HCT116 (cell line): ENCODE data around the gene SPAM1. TPM values are rescaled to one million over a fixed set of nuclear protein-coding genes. Genes with fewer than 3 reads are reported as not detected.

Source experiments
- ATAC-seq: fragments of 200-7000 bp; cut with Tn5 transposase; 2 replicates; pipeline ENCODE4 v1.9.1; 2020; ENCODE audit warnings: mild to moderate bottlenecking, moderate library complexity
- BruUV-seq: library from RNA; stranded (reverse); fragments of 400-500 nt; replicated peaks from 2 replicates; lab custom pipeline; 2021; lab: Mats Ljungman, UMichigan
- CTCF ChIA-PET: fragments of 300-600 bp; sonication (Branson Sonifier 250); formaldehyde crosslinking; loops from one replicate; lab custom pipeline; 2021; ENCODE audit warnings: antibody characterized with exemption; lab: Charles Lee
- POLR2A ChIA-PET: fragments of 300-600, 350-600 bp; sonication (Branson Sonifier 250); formaldehyde crosslinking; loops from one replicate; lab custom pipeline; 2021; ENCODE audit warnings: antibody characterized with exemption; lab: Charles Lee
- RAD21 ChIA-PET, 2 experiments: fragments of 300-600 bp; sonication (Branson Sonifier 250); formaldehyde crosslinking; loops; one replicate each; lab custom pipeline; 2023; ENCODE audit warnings: low total read pairs in 2 of 2; ENCODE audit not compliant: uncharacterized antibody in 2 of 2, unreplicated experiment in 2 of 2, low non-redundant PET in 1 of 2; lab: Charles Lee
- DNase-seq: peaks from one replicate; pipeline ENCODE4 v3.0.0-alpha.2; 2010; ENCODE audit warnings: low read depth, low spot score
- H2AFZ ChIP-seq: fragments of 200-600 bp; shearing (Covaris generic), sonication (generic); 2 replicates; pipeline ENCODE4 v1.6.1; 2017; ENCODE audit warnings: low read depth, mixed run types, mixed read lengths, antibody characterized with exemption, low read length; ENCODE audit not compliant: poor library complexity, severe bottlenecking
- H3K27ac ChIP-seq: 2 replicates; pipeline ENCODE4 v1.5.1; 2012; ENCODE audit warnings: low read depth, low read length
- H3K27me3 ChIP-seq: fragments of 200-600 bp; sonication (generic); 2 replicates; pipeline ENCODE4 v1.6.1; 2016; ENCODE audit warnings: mixed run types, low read length, mixed read lengths; ENCODE audit not compliant: insufficient read depth
- H3K36me3 ChIP-seq, 2 experiments: fragments of 200-500 bp in 1 of 2; fragments of 200-600 bp in 1 of 2; sonication (Bioruptor generic) in 1 of 2; sonication (generic) in 1 of 2; 2 replicates each; pipeline versions ENCODE4 v1.5.1 to v1.6.1; 2014 to 2016; ENCODE audit warnings: low read length in 2 of 2, inconsistent platforms in 1 of 2, mixed read lengths in 1 of 2, mixed run types in 1 of 2; ENCODE audit not compliant: insufficient read depth in 2 of 2, control insufficient read depth in 1 of 2
- H3K4me1 ChIP-seq, 2 experiments: fragments of 200-600 bp in 1 of 2; sonication (generic) in 1 of 2; 2 replicates each; pipeline versions ENCODE4 v1.5.1 to v1.6.1; 2012 to 2017; ENCODE audit warnings: low read length in 2 of 2, inconsistent platforms in 1 of 2, mild to moderate bottlenecking in 1 of 2, mixed read lengths in 1 of 2, mixed run types in 1 of 2, moderate library complexity in 1 of 2; ENCODE audit not compliant: insufficient read depth in 2 of 2, control insufficient read depth in 1 of 2
- H3K4me2 ChIP-seq: fragments of 200-600 bp; sonication (generic); 2 replicates; pipeline ENCODE4 v1.6.1; 2017; ENCODE audit warnings: mixed run types, low read length, mixed read lengths
- H3K4me3 ChIP-seq, 2 experiments: fragments of 200-600 bp in 1 of 2; sonication (generic) in 1 of 2; replicated peaks in 1 of 2; 2 replicates each; pipeline ENCODE4 v1.5.1; 2011 to 2016; ENCODE audit warnings: low read length in 2 of 2, control low read depth in 1 of 2, low read depth in 1 of 2, mild to moderate bottlenecking in 1 of 2, mixed read lengths in 1 of 2, mixed run types in 1 of 2
- H3K79me2 ChIP-seq: fragments of 200-600 bp; sonication (generic); 2 replicates; pipeline ENCODE4 v1.6.1; 2017; ENCODE audit warnings: mild to moderate bottlenecking, mixed run types, low read length, moderate library complexity, mixed read lengths; ENCODE audit not compliant: insufficient read depth
- H3K9ac ChIP-seq: fragments of 200-600 bp; sonication (generic); 2 replicates; pipeline ENCODE4 v1.6.1; 2016; ENCODE audit warnings: low read length, mixed read lengths
- H3K9me2 ChIP-seq: fragments of 200-600 bp; sonication (generic), shearing (Covaris generic); 2 replicates; pipeline ENCODE4 v1.6.1; 2017; ENCODE audit warnings: mixed run types, mild to moderate bottlenecking, moderate library complexity; ENCODE audit not compliant: insufficient read depth
- H3K9me3 ChIP-seq, 2 experiments: fragments of 200-500 bp in 1 of 2; fragments of 200-600 bp in 1 of 2; sonication (Bioruptor generic) in 1 of 2; sonication (generic) in 1 of 2; 2 replicates each; pipeline ENCODE4 v1.6.1; 2014 to 2017; ENCODE audit warnings: low read length in 2 of 2, mixed read lengths in 2 of 2, inconsistent platforms in 1 of 2, low read depth in 1 of 2, mild to moderate bottlenecking in 1 of 2, mixed run types in 1 of 2, moderate library complexity in 1 of 2; ENCODE audit not compliant: control insufficient read depth in 1 of 2, insufficient read depth in 1 of 2
- H4K20me1 ChIP-seq: fragments of 200-600 bp; sonication (generic), shearing (Covaris generic); 2 replicates; pipeline ENCODE4 v1.6.1; 2017; ENCODE audit warnings: mixed run types, mild to moderate bottlenecking, moderate library complexity; ENCODE audit not compliant: insufficient read depth
- CBX3 ChIP-seq: IDR thresholded peaks from 2 replicates; pipeline ENCODE4 v1.6.1; 2012; ENCODE audit warnings: low read depth
- EGR1 ChIP-seq: IDR thresholded peaks from 2 replicates; pipeline ENCODE4 v1.6.1; 2012; ENCODE audit warnings: low read depth
- ELF1 ChIP-seq: IDR thresholded peaks from 2 replicates; pipeline ENCODE4 v1.6.1; 2012; ENCODE audit warnings: low read depth, borderline replicate concordance
- JUND ChIP-seq: IDR thresholded peaks from 2 replicates; pipeline ENCODE4 v1.6.1; 2012
- MAX ChIP-seq: IDR thresholded peaks from 2 replicates; pipeline ENCODE4 v1.6.1; 2012
- POLR2A ChIP-seq: IDR thresholded peaks from 2 replicates; pipeline ENCODE4 v1.7.0; 2011; ENCODE audit warnings: borderline replicate concordance; ENCODE audit not compliant: insufficient read depth, insufficient read length; ENCODE audit errors: extremely low read depth
- POLR2AphosphoS5 ChIP-seq: IDR thresholded peaks from 2 replicates; pipeline ENCODE4 v1.6.1; 2011; ENCODE audit warnings: mild to moderate bottlenecking, low read depth, low read length, moderate library complexity
- SIN3A ChIP-seq: IDR thresholded peaks from 2 replicates; pipeline ENCODE4 v1.6.1; 2012; ENCODE audit warnings: low read depth
- SP1 ChIP-seq: IDR thresholded peaks from 2 replicates; pipeline ENCODE4 v1.6.1; 2012; ENCODE audit warnings: low read depth
- SRF ChIP-seq: IDR thresholded peaks from 2 replicates; pipeline ENCODE4 v1.6.1; 2012; ENCODE audit warnings: low read depth
- YY1 ChIP-seq: IDR thresholded peaks from 2 replicates; pipeline ENCODE4 v1.6.1; 2011; ENCODE audit warnings: low read length, low read depth, moderate library complexity, mild to moderate bottlenecking; ENCODE audit not compliant: insufficient replicate concordance; ENCODE audit errors: extremely low read depth
- ZNF274 ChIP-seq: fragments of 200-500 bp; sonication (Bioruptor generic); IDR thresholded peaks from 2 replicates; pipeline ENCODE4 v1.6.1; 2014; ENCODE audit warnings: mild to moderate bottlenecking, low read depth, low read length, inconsistent platforms
- intact Hi-C: fragments of 100-400 bp; cut with micrococcal nuclease; formaldehyde crosslinking; loops from 2 replicates; pipeline ENCODE4 v1.10.0; 2022
- total RNA-seq: library from RNA; stranded (reverse); gene quantifications from one replicate; pipeline ENCODE4 v1.2.1, GENCODE V29; 2021; ENCODE audit not compliant: unreplicated experiment
- TF ChIP-seq, protein P1 (sequence below), 3 experiments: fragments of 200-600 bp in 1 of 3; sonication (generic) in 1 of 3; IDR thresholded peaks in 2 of 3; conservative IDR thresholded peaks in 1 of 3; 2 replicates each; pipeline ENCODE4 v1.5.1; 2012 to 2017; ENCODE audit warnings: low read depth in 2 of 3, low read length in 2 of 3, antibody characterized with exemption in 1 of 3, borderline replicate concordance in 1 of 3, control low read depth in 1 of 3, mild to moderate bottlenecking in 1 of 3, mixed read lengths in 1 of 3, mixed run types in 1 of 3, moderate library complexity in 1 of 3; ENCODE audit not compliant: insufficient read depth in 1 of 3
- TF ChIP-seq, protein P2 (sequence below): IDR thresholded peaks from 2 replicates; pipeline ENCODE4 v1.6.1; 2012; ENCODE audit warnings: low read depth

SPAM1 gene
- total RNA-seq, 1 experiment from 2014 or later: not detected

DNA sequence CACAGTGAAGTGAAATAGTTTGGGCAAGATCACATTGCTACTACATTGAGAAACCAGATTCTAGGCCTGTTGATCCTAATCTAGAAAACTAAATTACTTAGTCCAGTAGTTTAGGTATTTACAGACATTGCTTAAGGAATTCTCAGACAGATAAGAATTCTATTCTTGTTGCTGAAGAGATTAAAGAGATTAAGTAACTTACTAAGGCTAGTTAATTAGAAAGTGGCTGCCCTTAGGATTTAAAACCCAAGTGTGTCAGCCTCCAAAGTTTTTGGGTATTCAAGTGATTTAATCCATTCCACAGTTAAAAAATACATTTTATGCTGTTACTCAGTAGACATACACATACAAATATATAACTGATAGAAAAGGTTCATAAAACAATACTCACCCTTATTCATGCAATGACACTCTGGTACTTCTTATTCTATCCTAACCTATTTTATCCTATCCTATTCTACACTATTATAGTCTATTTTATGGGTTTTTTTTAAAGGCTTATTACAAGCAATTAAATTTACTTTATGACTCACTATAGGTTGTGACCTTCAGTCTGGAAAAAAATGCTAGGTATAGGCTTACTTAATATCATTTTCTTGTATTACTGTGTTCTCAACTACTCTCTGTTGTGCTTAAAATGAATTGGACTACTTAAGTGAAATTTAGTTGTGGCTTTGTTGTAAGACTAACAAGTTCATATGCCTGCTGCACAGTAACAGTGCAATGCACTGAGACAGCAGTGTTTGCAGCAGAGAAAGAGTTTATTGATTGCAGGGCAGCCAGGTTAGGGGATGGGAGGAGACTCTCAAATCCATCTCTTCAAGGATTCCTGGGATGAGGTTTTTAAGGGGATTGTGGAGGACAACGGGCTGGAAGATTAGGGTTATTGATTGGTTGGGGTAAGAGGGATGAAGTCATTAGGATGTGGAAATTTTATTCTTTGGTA is 10.7 kb downstream of the SPAM1 start:
- no TSS peak for BruUV-seq
- no peak overlapping the region for H3K4me3 ChIP-seq
- H3K4me1 ChIP-seq: 0 out of 4 replicates have a peak, but pooled peaks cover 0 to 3% of the 10 kb centered on the region in 2 experiments
- CTCF ChIA-PET: no interaction called here
- RAD21 ChIA-PET: no interaction called here
- no peaks in the 10 kb centered on the region for H4K20me1 ChIP-seq
- no peak overlapping the region for H3K27ac ChIP-seq
- ATAC-seq (no peak), DNase-seq (no peak)
- POLR2A ChIA-PET: no interaction called here
- no peaks in the 10 kb centered on the region for H3K27me3 ChIP-seq
- H3K79me2 ChIP-seq: no peaks in the 10 kb centered on the region
- H3K9me2 ChIP-seq: no peaks in the 10 kb centered on the region
- TF ChIP-seq SP1 (no peak), CBX3 (peak; percentile 83), YY1 (no peak)
- H3K36me3 ChIP-seq: no peaks in the 10 kb centered on the region
- peaks cover 0 to 7% of the 10 kb centered on the region in 2 experiments; a peak in 1 of 4 replicates for H3K9me3 ChIP-seq
- intact Hi-C loops: no loop called here
- no peak overlapping the region for H3K4me2 ChIP-seq
- no peak overlapping the region for H2AFZ ChIP-seq
- no peak overlapping the region for H3K9ac ChIP-seq

DNA sequence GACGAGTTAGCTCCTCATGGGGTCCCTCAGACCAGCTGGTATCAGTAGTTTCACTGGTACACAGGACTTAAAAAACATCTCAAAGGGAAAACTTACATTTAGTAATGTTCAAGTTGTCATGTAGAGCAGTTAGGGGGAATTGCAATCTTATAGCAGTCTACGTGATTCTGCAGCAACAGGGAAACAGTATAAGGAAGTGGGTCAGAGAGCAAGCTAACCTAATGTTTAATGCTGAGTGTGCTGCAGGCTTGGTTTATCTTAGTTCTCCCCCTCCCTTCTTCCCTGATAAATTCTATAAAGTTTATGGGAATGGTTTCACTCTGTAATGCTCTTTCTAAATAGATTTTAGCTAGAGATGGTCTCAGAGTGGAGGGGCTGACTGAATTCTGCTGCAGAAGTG is 11.3 kb downstream of the SPAM1 start:
- H3K9ac ChIP-seq: no peak overlapping the region
- TF ChIP-seq, protein P1, sequence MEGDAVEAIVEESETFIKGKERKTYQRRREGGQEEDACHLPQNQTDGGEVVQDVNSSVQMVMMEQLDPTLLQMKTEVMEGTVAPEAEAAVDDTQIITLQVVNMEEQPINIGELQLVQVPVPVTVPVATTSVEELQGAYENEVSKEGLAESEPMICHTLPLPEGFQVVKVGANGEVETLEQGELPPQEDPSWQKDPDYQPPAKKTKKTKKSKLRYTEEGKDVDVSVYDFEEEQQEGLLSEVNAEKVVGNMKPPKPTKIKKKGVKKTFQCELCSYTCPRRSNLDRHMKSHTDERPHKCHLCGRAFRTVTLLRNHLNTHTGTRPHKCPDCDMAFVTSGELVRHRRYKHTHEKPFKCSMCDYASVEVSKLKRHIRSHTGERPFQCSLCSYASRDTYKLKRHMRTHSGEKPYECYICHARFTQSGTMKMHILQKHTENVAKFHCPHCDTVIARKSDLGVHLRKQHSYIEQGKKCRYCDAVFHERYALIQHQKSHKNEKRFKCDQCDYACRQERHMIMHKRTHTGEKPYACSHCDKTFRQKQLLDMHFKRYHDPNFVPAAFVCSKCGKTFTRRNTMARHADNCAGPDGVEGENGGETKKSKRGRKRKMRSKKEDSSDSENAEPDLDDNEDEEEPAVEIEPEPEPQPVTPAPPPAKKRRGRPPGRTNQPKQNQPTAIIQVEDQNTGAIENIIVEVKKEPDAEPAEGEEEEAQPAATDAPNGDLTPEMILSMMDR (IDR thresholded peaks at IDR 0.05 in 2 of 3, conservative IDR thresholded peaks at IDR 0.05 in 1 of 3; ENCODE audit: borderline replicate concordance in 1 of 3, insufficient read depth in 1 of 3, low read depth in 2 of 3, low read length in 2 of 3): no peak
- no peak for TF ChIP-seq YY1
- no peak for TF ChIP-seq JUND
- TF ChIP-seq POLR2A: no peak
- TF ChIP-seq EGR1: no peak
- no peak for TF ChIP-seq MAX
- TF ChIP-seq SIN3A: no peak
- TF ChIP-seq ZNF274: no peak
- TF ChIP-seq SRF: no peak
- TF ChIP-seq POLR2AphosphoS5: no peak
- TF ChIP-seq, protein P2, sequence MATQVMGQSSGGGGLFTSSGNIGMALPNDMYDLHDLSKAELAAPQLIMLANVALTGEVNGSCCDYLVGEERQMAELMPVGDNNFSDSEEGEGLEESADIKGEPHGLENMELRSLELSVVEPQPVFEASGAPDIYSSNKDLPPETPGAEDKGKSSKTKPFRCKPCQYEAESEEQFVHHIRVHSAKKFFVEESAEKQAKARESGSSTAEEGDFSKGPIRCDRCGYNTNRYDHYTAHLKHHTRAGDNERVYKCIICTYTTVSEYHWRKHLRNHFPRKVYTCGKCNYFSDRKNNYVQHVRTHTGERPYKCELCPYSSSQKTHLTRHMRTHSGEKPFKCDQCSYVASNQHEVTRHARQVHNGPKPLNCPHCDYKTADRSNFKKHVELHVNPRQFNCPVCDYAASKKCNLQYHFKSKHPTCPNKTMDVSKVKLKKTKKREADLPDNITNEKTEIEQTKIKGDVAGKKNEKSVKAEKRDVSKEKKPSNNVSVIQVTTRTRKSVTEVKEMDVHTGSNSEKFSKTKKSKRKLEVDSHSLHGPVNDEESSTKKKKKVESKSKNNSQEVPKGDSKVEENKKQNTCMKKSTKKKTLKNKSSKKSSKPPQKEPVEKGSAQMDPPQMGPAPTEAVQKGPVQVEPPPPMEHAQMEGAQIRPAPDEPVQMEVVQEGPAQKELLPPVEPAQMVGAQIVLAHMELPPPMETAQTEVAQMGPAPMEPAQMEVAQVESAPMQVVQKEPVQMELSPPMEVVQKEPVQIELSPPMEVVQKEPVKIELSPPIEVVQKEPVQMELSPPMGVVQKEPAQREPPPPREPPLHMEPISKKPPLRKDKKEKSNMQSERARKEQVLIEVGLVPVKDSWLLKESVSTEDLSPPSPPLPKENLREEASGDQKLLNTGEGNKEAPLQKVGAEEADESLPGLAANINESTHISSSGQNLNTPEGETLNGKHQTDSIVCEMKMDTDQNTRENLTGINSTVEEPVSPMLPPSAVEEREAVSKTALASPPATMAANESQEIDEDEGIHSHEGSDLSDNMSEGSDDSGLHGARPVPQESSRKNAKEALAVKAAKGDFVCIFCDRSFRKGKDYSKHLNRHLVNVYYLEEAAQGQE: no peak
- no peak for TF ChIP-seq ELF1

More for the DNA sequence above, 11.3 kb downstream of the SPAM1 start:
- 0 out of 4 replicates have a peak, but pooled peaks cover 0 to 3% of the 10 kb centered on the region in 2 experiments for H3K4me1 ChIP-seq
- H2AFZ ChIP-seq: no peak overlapping the region
- no TSS peak for BruUV-seq
- no peaks in the 10 kb centered on the region for H3K79me2 ChIP-seq
- CTCF ChIA-PET: no interaction called here
- RAD21 ChIA-PET: no interaction called here
- no peak overlapping the region for H3K27ac ChIP-seq
- DNase-seq: no peak
- H3K9me3 ChIP-seq: peaks cover 0 to 7% of the 10 kb centered on the region in 2 experiments; a peak in 1 of 4 replicates
- POLR2A ChIA-PET: no interaction called here
- H3K9me2 ChIP-seq: no peaks in the 10 kb centered on the region
- intact Hi-C loops: no loop called here
- no peaks in the 10 kb centered on the region for H3K27me3 ChIP-seq
- H3K36me3 ChIP-seq: no peaks in the 10 kb centered on the region
- no peaks in the 10 kb centered on the region for H4K20me1 ChIP-seq
- no peak for ATAC-seq
- no peak overlapping the region for H3K4me3 ChIP-seq
- H3K4me2 ChIP-seq: no peak overlapping the region
